NCI-H510A treated with DMSO at 0.1 percent for 48 hours (cell line): ENCODE measurements around the gene WIPF3.

Experiments used
- DNase-seq: peaks from one replicate; lab custom pipeline; 2025; lab: John Stamatoyannopoulos, UW

Gene WIPF3, protein sequence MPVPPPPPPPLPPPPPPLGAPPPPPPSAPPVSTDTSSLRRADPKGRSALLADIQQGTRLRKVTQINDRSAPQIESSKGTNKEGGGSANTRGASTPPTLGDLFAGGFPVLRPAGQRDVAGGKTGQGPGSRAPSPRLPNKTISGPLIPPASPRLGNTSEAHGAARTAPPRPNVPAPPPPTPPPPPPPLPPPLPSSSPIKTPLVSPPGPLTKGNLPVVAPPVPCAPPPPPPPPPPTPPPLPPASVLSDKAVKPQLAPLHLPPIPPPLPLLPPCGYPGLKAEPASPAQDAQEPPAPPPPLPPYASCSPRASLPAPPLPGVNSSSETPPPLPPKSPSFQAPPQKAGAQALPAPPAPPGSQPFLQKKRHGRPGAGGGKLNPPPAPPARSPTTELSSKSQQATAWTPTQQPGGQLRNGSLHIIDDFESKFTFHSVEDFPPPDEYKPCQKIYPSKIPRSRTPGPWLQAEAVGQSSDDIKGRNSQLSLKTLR

DNA sequence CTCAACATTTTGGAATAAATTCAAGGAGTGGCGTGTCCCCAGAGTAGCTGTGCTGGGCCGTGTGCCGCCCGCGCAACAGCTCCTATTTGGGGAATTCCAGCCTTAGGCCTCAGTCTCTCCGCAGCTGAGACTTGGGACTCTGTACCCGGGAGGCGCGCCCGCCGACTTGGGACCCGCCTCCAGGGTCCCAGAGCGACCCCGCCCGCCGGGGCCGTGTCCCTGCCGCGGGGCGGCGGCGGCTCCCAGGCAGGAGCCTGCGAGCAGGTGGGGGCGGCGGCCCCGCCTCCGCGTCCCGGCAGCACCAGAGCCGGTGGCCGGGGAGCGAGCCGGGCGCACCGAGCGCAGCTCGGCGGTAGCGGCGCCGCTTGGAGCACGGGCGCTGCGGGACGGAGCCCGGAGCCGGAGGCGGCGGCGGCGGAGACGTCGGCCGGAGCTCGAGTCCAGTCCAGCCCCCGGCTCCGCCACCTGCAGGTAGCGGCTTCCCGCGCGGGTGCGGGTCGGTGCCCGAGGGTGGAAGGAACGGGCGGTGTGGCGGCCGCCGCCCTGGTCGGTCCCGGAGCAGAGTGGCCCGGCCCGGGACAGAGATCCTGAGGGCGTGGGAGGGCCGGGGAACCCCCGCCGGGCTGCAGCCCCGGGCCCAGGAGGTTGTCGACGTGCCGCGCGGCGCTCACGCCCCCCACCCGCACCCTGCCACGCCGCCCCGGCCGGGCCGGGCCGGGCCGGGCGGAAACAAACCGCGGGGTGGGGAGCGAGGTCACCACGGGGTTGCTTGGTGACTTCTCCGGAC lies at the start of gene WIPF3:
Gene WIPF3, plus strand, starts transcription at position 301 of the 787 bp plus-strand sequence. CDS start 28,217 bp downstream, outside the sequence.
- no peak for DNase-seq

DNA sequence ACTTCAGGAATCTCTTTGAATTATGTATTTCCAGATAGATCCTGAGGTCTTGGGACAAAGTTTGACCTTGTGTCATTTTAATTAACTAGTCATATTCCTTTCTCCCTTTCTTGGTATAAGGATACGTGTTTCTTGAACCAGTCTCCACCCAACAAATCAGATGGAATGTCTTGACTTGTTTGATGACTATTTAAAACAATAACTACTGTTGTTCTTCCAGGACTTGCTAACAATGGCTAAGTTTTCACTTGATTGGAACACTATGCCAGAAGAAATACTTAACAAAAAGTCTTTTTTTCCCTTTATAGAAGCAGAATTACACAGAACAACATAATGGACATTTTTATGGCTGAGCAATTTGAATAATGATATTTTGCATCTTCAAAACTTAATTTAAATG lies 43.0 kb upstream of the WIPF3 start:
- DNase-seq = no peak

DNA sequence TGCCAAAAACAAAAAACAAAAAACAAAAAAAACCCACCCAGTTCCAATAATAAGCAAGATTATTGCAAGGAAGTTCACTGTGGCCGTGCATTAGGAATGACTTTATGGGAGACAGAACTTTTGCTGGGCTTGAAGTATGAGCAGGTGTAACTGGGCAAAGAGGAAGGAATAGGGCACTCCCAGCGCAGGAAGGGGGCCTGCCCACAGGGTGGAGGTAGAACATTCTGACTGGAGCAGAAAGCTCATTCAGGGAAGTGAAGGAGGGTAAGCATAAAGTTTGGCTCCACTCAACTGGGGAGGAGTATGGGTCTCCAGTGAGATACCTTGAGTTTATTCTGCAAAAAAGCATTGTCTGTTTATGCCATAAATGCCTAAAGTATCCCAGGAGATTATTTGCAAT lies 42.1 kb upstream of the WIPF3 start:
- no peak for DNase-seq

DNA sequence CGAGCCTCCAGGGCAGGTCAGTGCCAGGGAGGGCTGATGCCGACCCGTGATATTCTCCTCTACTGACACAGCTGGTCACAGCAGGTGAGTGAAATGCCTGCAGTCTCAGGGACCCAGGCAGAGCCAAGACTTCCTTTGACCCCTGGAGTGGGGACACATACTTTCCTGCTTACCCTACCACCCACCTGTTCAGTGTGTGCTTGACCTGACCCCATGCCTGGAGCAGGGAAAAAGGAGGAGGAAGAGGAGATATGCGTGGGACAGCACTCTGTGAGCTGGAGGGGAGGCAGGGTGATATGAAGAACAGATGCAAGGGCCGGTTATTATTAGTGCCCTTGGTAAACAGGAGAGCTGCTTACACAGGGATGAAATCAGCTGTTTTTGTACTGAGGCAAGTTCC lies 40.8 kb upstream of the WIPF3 start:
- DNase-seq = no peak

DNA sequence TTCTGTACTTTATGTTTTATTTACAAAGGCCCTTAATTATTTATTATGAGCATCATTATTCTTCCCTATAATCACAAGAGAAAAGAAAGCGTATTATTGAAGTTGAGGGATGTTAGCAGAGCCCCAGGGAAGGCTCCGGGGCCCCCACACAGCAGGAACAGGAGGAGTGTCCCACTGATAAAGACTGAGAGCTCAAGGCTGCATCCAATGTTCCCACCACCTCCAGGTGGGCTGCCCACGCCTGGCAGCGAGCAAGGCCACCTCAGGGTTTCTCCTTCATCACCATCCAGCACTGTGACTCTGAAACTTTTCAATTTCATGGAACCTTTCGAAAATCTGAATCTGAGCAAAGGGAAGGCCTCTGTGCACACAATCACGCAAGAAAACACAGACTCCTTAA lies 35.9 kb upstream of the WIPF3 start:
- no peak for DNase-seq

DNA sequence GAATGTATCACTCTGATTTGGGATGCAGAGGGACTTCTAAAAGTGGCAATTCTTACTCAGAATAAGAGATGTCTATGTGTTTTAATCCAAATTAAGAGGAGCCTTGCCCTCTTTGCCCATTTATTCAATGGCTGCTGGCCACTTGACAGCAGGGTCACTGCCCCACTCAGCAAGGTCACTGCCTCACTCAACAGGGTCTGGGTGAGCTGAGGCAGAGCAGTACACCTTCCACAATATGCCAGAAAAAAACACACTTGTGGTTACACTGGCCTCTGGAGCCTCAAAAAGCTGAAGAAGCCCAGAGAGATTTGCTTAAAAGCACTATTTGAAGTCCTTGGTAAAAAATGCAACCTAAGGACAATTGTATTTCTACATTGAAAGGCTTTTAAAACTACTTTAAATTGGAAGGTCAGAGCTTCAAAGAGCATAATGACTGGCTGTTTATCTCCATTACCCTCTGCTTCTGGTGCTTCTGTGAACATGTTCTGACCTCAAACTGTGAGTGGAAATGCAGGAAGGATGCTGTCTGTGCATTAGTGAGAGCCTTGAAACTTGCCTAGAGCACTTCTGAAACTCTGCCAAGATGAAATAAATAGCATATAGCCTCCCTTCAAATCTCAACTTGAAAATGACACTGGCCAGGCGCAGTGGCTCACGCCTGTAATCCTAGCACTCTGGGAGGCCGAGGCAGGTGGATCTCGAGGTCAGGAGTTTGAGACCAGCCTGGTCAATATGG lies 35.1 kb upstream of the WIPF3 start:
- no peak for DNase-seq

DNA sequence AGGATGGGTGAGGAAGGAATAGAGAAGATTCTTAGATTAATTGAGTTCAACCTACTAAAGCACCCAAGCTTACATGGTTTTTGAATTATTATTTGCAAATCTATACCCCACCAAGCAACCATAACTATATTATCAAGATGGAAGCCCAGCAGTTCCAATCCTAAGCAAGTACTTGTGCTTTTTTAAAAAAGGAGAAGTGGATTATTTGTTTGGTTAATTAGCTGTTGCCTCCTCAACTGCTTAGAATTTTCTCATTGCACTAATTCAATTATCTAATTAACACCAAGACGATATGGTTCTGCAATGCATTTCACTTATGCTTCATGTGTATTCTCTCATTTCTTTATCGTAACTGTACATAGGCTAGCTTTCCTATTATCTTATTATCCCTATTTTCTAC lies 27.3 kb upstream of the WIPF3 start:
- DNase-seq = no peak

DNA sequence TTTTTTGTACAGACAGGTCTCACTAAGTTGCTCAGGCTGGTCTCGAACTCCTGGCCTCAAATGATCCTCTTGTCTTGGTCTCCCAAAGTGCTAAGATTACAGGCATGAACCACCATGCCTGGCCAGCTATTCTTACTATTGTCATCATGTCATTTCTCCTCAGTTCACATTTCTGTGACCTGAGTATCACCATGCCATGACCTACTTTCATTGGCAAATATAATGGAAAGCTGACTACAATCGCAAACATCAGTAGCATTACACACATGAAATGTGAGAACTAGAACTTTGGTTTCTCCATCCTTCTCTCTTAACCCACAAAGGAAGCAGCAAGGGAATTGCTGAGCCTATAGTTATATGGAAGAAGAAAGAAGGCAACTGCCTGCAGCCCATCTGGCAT lies 26.0 kb upstream of the WIPF3 start:
- DNase-seq = no peak

DNA sequence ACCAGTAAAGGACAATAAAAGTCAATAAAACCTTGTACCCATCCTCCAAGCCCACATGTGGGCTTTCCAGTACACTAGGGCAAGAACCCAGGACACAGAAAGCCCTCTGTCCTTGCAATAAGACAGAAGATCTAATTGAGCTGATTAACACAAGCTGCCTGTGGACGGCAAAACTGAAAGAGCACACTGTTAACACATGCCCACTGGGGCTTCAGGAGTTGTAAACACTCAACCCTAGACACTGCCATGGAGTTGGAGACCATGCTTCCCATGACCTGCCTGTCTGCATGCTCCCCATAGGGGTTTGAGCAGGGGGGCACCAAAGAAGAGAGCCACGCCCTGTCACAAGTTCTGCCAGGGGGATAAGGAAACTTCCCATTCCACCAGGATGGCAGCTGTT lies 22.6 kb upstream of the WIPF3 start:
- no peak for DNase-seq

DNA sequence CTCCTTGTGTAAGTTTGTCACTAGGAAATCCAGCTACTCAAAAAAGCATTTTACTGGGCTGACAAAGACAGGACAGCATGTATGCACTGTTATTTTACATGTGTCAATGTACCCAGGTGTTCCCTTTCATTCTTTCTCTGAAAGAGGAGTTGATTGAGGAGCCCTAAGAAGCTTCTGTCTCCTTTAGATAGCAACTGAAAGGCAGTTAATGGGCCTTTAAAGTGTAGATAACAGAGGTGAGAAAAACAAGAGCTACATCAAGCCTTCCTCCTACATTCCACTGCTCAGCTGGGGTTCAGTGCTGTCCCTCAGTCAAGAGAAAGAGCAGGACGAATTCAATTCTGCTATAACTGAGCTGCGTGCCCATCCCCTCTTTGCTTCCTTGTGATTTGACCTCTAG lies 12.8 kb upstream of the WIPF3 start:
- no peak for DNase-seq

DNA sequence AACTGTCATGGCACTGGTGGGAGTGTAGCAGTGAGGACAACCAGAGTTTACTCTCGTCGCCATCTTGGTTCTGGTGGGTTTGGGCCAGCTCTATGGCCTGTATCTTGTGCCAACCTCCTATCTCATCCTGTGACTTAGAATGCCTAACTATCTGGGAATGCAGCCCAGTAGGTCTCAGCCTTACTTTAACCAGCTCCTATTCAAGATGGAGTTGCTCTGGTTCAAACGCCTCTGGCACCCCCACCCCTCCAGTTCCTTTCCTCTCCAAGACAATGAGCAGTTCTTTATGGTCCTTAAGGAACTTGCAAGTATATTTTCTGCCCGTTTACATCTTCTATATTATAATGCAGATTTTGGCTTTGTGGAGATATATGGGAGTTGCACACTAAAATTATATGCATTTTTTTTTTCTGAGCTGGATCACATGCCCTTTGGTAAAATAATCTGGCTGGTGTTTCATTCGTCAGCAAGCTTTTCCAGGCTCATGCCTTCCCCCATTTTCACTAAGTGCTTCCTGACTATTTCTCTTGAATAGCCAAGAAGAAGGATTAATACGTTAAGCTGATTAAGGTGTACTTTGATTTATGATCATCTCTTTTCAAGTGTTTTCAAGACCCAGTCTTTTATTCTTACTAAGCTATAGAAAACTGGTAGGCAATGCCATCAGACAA lies 11.2 kb upstream of the WIPF3 start:
- DNase-seq = no peak

DNA sequence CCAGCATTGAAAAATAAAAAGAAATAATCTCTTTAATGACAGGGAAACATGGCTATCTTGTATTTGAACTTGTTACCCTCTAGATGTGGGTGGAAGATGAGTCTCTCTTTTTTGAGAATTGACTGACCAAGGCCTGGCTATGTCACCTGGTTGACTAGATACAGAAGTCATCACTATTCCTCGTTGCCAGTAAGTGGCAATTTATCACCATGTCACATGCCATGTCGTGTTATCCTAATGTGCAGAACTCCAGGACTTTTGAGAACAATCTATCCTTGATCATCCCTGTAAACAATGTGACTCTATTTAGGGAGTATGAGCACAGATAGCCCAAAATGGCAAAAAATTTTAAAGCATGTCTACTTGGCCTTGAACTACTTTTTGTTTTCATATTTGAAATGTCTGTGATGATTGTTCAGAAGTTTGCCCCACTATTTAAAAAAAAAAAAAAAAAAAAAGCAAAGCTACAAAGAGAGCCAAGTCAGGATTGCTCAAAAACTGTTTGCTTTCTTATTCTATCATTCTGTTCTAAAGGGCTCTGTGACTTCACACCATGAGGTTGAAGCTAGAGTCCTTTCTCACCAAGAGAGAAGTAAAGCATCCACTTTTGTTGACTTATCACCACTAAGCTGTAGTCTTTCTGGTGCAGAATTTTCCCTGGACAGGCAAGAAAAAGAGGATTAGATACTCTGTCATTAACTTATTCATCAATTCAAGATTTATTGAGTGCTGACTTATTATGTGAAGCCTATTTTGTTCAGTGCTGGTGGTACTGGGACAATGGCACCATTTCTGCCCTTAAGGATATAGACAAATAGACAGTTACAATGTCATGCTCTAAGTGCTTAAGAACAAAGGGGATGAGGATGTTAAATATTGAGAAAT lies 10.4 kb upstream of the WIPF3 start:
- no peak for DNase-seq

DNA sequence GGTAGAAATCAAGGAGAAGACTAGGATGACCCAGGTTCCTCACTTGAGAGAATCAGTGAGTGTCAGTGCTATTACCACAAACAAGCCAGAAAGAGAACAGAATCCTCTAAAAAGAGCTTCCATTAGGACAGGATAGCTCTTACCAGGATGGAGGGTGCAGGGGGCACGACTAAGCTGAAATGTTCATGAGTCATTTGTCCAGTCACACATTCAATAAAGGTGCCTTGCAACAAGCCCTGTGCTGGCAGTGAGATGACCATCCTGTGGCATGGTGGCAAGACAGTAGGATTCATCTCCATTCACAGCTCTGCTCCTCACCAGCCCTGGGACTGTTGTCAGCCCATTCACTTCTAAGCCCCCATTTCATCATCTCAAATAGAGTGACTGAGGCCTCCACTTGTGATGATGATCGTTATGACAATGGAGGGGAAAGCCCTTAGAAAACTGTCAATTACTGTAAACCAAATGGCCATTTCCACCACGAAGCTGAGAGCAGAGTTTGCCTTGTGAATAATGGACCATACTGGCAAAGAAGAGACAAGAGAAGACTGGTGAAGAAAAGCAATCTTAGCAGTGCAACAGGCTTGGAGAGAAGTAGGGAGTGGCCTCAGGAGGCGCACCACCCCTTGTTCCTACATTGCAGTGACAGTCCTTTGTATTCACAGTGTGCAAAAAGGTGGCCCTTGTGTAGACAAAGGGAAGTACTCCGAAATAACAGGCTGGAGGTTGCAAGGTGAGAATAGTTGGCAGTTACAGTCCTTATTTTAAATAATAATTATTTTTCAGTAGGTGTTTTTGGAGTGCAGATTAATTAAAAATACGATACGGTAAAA lies 9.0 kb upstream of the WIPF3 start:
- no peak for DNase-seq

DNA sequence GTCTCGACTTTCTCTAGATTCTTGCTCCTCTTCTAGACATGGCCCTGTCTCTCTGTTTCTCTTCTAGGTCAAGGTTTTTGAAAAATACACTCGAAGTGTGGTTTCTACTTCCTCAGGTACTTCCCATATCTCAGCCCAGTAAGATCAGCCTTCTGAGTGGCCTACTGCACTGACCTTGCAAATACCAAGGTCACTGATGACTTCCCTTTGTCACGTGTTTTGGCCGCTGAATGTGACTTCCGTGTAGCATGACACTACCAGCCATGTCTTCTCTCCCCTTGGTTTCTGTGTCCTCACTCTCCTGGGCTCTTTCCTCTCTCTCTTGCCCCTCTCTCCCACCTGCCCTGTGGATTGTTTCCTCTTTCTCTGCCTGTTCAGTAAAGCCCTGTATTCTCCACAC lies 7.9 kb upstream of the WIPF3 start:
- DNase-seq = no peak

DNA sequence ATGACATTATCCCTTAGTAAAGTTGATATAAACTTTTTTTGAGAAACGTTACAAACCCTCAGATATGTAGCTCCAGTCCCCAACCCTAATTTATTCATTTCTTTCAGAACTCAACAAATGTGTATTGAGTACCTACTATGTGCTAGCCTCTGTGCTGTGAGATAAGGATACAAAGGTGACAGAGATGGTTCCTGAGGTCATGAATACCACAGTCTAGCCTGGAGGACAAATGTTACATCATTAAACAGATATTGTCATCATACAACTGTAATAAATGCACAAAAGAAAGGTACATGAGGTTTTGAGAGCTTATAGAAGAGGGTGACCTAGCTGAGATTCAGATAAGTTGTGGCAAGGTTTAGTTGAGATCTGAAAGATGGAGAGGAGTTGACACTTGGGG lies 4.4 kb upstream of the WIPF3 start:
- no peak for DNase-seq

DNA sequence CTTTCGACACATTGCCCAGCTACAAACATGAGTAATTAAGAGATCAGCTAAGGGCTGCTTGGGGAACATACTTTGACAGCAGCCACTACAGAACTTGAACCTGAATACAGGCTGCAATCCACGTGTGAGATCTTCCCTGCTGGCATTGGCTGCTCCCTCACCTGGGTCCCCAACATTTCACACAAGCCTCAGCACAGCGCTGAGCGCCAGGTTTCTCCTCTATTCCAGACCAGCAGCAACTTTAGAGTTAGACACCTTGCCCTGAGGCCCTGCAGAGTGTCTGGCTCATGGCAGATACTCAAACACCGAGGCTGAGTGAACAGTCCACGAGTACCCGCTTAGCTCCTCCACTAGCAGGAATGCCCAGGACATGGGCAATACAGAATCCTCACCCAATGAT lies 1.3 kb upstream of the WIPF3 start:
- no peak for DNase-seq

DNA sequence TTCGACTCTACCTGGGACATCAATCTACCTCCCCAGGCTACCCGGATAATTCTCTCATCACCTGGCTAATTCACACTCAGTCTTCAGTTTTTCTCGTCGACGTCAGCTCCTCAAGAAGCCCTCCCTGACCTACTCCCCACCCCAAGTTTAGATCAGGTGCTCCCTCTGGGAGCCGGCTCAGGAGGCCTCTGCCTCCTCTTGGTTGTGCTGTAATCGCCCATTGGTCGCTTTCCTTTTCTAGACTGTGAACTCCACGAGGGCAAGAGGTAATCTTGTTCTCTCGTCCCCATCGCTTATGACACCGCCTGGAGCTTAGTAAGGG lies 461 bp upstream of the WIPF3 start:
- DNase-seq = no peak

DNA sequence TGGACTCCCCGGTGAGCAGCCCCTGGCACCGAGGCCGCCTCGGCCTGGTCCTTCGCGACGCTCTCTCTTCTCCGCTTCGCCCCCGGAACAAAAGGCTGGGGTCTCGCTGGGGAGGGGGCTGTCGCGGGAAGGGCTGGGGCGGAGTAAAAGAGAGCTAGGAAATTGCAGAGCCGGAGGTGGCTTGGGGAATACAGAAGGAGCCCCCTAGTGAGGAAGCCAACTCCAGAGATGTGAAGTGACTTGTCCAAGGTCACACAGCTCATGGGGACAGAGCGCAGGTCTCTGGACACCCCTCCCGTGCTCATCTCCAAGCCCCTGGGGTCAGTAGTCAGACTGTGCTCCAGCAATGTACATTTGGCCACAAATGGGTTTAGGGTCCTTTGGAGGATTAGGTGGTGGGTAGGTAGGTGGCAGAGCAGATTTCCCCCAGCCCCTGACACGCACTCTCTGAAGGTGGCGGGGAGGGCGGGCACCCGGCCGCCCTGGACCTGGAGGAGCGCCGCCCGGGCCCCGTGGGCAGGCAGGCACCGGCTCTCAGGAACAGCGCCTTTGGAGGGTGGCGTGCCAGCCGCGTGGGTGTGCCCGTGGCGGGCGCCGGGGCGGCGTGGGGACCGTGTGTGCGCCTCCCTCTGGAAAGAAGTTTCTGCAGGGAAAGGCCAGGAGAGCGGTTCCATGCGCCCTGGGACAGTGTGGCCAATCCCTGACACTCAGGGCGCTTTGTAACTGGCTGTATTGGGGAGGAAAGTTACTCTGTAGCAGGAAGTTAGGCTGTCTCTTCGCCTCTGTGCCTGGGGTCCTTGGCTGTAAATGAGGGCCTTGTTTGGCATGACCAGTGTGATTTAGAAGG lies 910 bp downstream of the WIPF3 start:
- no peak for DNase-seq

DNA sequence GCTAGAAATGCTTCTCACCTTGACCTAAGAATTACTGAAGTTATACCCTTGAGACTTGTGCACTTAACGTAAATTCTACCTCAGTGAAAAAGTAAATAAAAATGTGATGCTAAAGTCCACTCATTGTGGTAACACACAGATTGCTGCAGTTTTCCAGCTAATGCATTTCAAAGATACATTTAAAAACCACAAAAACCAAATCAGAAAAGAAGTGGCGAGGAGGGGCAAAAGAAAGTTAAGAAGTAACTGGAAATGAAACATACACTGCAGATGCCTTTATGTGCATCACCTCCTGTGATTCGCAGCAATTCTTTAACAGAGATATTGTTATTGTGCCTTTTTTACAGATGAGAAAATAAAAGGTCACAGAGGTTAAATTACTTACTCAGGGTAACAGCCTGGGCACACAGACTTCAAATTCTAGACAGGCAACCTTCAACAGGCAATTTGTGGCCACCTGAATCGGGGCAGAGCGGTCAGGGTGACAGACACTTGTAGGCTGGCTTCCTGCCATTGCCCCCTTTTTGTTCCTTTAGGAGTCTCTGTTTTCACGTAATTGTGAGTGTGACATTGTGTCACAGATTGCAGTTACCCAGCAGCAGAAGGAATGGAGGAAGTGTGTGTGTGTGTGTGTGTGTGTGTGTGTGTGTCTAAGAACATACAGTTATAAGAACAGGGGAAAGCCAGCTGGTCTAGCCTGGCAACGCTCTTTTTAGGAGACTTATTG lies 1.9 kb downstream of the WIPF3 start:
- DNase-seq = no peak
